CD4-positive, alpha-beta T cell (primary cell): Measurements from ENCODE around the gene SNAPC4. TPM values are rescaled to one million over a fixed set of nuclear protein-coding genes. Genes with fewer than 3 reads are reported as not detected.

Source experiments
- ATAC-seq: fragments of 200-7000 bp; cut with Tn5 transposase; one replicate; pipeline ENCODE4 v1.10.0; 2022; ENCODE audit warnings: mild to moderate bottlenecking; ENCODE audit not compliant: poor library complexity
- CTCF ChIA-PET: fragments of 350-600 bp; sonication (Branson Sonifier 250); formaldehyde crosslinking; loops from one replicate; lab custom pipeline; 2021; ENCODE audit warnings: antibody characterized with exemption, inconsistent platforms; lab: Charles Lee
- POLR2A ChIA-PET: fragments of 350-600 bp; sonication (Branson Sonifier 250); formaldehyde crosslinking; loops from one replicate; lab custom pipeline; 2021; ENCODE audit warnings: antibody characterized with exemption, inconsistent platforms; lab: Charles Lee
- DNase-seq, 14 experiments: peaks; one replicate each; pipeline ENCODE4 v3.0.0-alpha.2; 2013 to 2020; ENCODE audit warnings: mixed read lengths in 2 of 14
- H3K27ac ChIP-seq, 2 donors: one replicate each; pipeline versions ENCODE4 v1.5.1 to v1.7.0; 2013; ENCODE audit warnings: low read length in 2 of 2, low read depth in 1 of 2, mild to moderate bottlenecking in 1 of 2
- H3K27me3 ChIP-seq, 2 experiments: 1 replicate in 1 of 2; 2 replicates in 1 of 2; pipeline versions ENCODE4 v1.6.1 to v1.7.0; 2013; ENCODE audit warnings: low read length in 2 of 2, control low read depth in 1 of 2, mild to moderate bottlenecking in 1 of 2, moderate library complexity in 1 of 2; ENCODE audit not compliant: insufficient read depth in 2 of 2, control insufficient read depth in 1 of 2
- H3K36me3 ChIP-seq: one replicate; pipeline ENCODE4 v1.6.1; 2013; ENCODE audit warnings: low read length, control low read depth; ENCODE audit not compliant: insufficient read depth
- H3K4me1 ChIP-seq: one replicate; pipeline ENCODE4 v1.6.1; 2013; ENCODE audit warnings: low read length, control low read depth; ENCODE audit not compliant: insufficient read depth
- H3K4me3 ChIP-seq: one replicate; pipeline ENCODE4 v1.5.1; 2013; ENCODE audit warnings: mild to moderate bottlenecking, low read length, moderate library complexity
- H3K9me3 ChIP-seq, 2 experiments: 1 replicate in 1 of 2; 2 replicates in 1 of 2; pipeline versions ENCODE4 v1.6.1 to v1.7.0; 2013; ENCODE audit warnings: low read length in 2 of 2, mild to moderate bottlenecking in 2 of 2, control low read depth in 1 of 2, moderate library complexity in 1 of 2; ENCODE audit not compliant: control insufficient read depth in 1 of 2, insufficient read depth in 1 of 2
- H3K27ac Mint-ChIP-seq: one replicate; pipeline ENCODE4 v1.8.0; 2020; ENCODE audit warnings: mixed read lengths
- H3K27me3 Mint-ChIP-seq: one replicate; pipeline ENCODE4 v1.8.0; 2021; ENCODE audit warnings: mixed read lengths
- H3K36me3 Mint-ChIP-seq: one replicate; pipeline ENCODE4 v1.8.0; 2021; ENCODE audit warnings: low read depth, mixed read lengths
- H3K4me1 Mint-ChIP-seq: one replicate; pipeline ENCODE4 v1.8.0; 2021; ENCODE audit warnings: low read depth, mixed read lengths
- H3K4me3 Mint-ChIP-seq: one replicate; pipeline ENCODE4 v1.8.0; 2020; ENCODE audit warnings: mild to moderate bottlenecking, mixed read lengths
- H3K9me3 Mint-ChIP-seq: one replicate; pipeline ENCODE4 v1.8.0; 2020; ENCODE audit warnings: mixed read lengths
- intact Hi-C, 2 experiments: fragments of 100-400 bp; cut with DNase I in 1 of 2; cut with micrococcal nuclease in 1 of 2; formaldehyde crosslinking; loops; one replicate each; pipeline versions ENCODE4 v1.15.1 to v1.9.0; 2023 to 2025; cut with DNase I, micrococcal nuclease
- total RNA-seq, 174 experiments: library from RNA in 2 of 174; stranded (reverse) in 2 of 174; gene quantifications; one replicate each; pipeline ENCODE4 v1.2.3 and lab custom pipeline; 2021 to 2026
- TF ChIP-seq, protein P1 (sequence below): fragments of 200-600 bp; IDR thresholded peaks from one replicate; pipeline ENCODE4 v1.8.0; 2022; ENCODE audit warnings: antibody characterized with exemption, mild to moderate bottlenecking

Gene SNAPC4
- total RNA-seq, 2 experiments from 2014 or later = 7.7 to 8.0 TPM

GRCh38 chr9:136419092-136419420 lies 19.1 kb upstream of the SNAPC4 start:
- intact Hi-C loops = no loop called here
- Mint-ChIP-seq H3K27ac (no peak overlapping the region), H3K27me3 (no peaks in the 10 kb centered on the region), H3K36me3 (peaks cover 64% of the 10 kb centered on the region), H3K4me1 (no peaks in the 10 kb centered on the region), H3K4me3 (no peak overlapping the region), H3K9me3 (no peaks in the 10 kb centered on the region)
- Histone ChIP-seq H3K27ac (no peak overlapping the region), H3K4me1 (no peaks in the 10 kb centered on the region), H3K27me3 (no peaks in the 10 kb centered on the region), H3K4me3 (no peak overlapping the region), H3K9me3 (no peaks in the 10 kb centered on the region), H3K36me3 (peaks cover 85% of the 10 kb centered on the region)
- ChIA-PET CTCF (no interaction called here), POLR2A (interaction anchor here (1.1 to 1.4 kb wide), 2 partner anchors 15 to 18 kb away, joined by 3 to 4 read pairs; no protein-coding TSS in a partner anchor)
- DNase-seq = no peak
- ATAC-seq = no peak
- TF ChIP-seq, protein P1, sequence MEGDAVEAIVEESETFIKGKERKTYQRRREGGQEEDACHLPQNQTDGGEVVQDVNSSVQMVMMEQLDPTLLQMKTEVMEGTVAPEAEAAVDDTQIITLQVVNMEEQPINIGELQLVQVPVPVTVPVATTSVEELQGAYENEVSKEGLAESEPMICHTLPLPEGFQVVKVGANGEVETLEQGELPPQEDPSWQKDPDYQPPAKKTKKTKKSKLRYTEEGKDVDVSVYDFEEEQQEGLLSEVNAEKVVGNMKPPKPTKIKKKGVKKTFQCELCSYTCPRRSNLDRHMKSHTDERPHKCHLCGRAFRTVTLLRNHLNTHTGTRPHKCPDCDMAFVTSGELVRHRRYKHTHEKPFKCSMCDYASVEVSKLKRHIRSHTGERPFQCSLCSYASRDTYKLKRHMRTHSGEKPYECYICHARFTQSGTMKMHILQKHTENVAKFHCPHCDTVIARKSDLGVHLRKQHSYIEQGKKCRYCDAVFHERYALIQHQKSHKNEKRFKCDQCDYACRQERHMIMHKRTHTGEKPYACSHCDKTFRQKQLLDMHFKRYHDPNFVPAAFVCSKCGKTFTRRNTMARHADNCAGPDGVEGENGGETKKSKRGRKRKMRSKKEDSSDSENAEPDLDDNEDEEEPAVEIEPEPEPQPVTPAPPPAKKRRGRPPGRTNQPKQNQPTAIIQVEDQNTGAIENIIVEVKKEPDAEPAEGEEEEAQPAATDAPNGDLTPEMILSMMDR = no peak

DNA sequence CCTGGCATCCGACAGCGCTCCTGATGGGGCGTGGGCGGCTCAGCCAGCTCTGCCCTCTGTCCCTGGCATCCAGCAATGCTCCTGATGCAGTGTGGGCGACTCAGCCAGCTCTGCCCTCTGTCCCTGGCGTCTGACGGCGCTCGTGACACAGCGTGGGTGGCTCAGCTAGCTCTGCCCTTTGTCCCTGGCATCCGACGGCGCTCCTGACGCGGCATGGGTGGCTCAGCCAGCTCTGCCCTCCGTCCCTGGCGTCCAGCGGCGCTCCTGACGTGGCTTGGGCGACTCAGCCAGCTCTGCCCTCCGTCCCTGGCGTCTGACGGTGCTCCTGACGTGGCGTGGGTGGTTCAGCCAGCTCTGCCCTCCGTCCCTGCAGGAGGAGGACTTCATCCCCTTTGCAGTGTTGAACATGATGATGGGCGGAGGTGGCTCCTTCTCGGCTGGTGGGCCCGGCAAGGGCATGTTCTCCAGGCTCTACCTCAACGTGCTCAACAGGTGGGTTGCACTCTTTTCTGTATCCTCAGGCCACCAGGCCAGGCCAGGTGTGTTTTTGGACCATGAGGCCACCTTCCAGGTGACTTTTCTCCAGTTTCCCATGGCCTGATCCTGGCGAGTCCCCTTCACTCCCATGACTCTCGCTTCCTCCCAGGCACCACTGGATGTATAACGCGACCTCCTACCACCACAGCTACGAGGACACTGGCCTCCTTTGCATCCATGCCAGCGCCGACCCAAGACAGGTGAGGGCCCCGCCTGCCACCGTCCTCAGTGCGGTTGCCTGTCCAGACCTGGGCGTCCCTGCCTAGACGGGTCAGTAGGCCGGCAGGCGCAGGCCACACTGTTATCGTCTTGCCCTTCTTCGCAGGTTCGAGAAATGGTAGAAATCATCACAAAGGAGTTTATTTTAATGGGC lies 18.5 kb upstream of the SNAPC4 start:
- POLR2A ChIA-PET = interaction anchor here (0.7 to 1.4 kb wide), 2 partner anchors 15 to 17 kb away, joined by 3 to 4 read pairs; no protein-coding TSS in a partner anchor
- CTCF ChIA-PET = no interaction called here
- H3K4me1 ChIP-seq = no peaks in the 10 kb centered on the region
- intact Hi-C loops = no loop called here
- no peaks in the 10 kb centered on the region for H3K9me3 ChIP-seq
- H3K4me1 Mint-ChIP-seq = no peaks in the 10 kb centered on the region
- DNase-seq (no peak), ATAC-seq (no peak)
- H3K27ac ChIP-seq = no peak overlapping the region
- H3K36me3 Mint-ChIP-seq = peaks cover 64% of the 10 kb centered on the region
- no peak overlapping the region for H3K4me3 ChIP-seq
- TF ChIP-seq, protein P1 = no peak
- no peak overlapping the region for H3K4me3 Mint-ChIP-seq
- no peaks in the 10 kb centered on the region for H3K27me3 Mint-ChIP-seq
- no peaks in the 10 kb centered on the region for H3K9me3 Mint-ChIP-seq
- peaks cover 85% of the 10 kb centered on the region for H3K36me3 ChIP-seq
- H3K27me3 ChIP-seq = no peaks in the 10 kb centered on the region
- no peak overlapping the region for H3K27ac Mint-ChIP-seq

GRCh38 chr9:136416914-136417313 lies 16.9 kb upstream of the SNAPC4 start:
- intact Hi-C loops = no loop called here
- DNase-seq (no peak), ATAC-seq (no peak)
- ChIA-PET CTCF (interaction anchor here (1.2 kb wide), 1 partner anchor 123 kb away, joined by 3 read pairs; no protein-coding TSS in a partner anchor), POLR2A (no interaction called here)
- peak overlapping the region; percentile 14 for H3K27ac Mint-ChIP-seq
- no peak overlapping the region for H3K4me3 Mint-ChIP-seq
- H3K9me3 ChIP-seq = no peaks in the 10 kb centered on the region
- TF ChIP-seq, protein P1 = no peak
- peaks cover 82% of the 10 kb centered on the region for H3K36me3 ChIP-seq
- no peak overlapping the region for H3K27ac ChIP-seq
- no peaks in the 10 kb centered on the region for H3K27me3 Mint-ChIP-seq
- peaks cover 7% of the 10 kb centered on the region for H3K4me1 Mint-ChIP-seq
- no peaks in the 10 kb centered on the region for H3K9me3 Mint-ChIP-seq
- H3K4me3 ChIP-seq = no peak overlapping the region
- peaks cover 69% of the 10 kb centered on the region for H3K36me3 Mint-ChIP-seq
- H3K4me1 ChIP-seq = peaks cover under 1% of the 10 kb centered on the region
- H3K27me3 ChIP-seq = no peaks in the 10 kb centered on the region
